Lung (tissue), 12 donors: Measurements from ENCODE around the gene KIF26A. TPM values are rescaled to one million over a fixed set of nuclear protein-coding genes. Genes with fewer than 3 reads are reported as not detected.

Source experiments
- ATAC-seq: fragments of 200-7000 bp; cut with Tn5 transposase; one replicate; pipeline ENCODE4 v1.9.1; 2020; ENCODE audit warnings: moderate number of reproducible peaks; ENCODE audit not compliant: insufficient read depth, low FRiP score
- DNase-seq, 3 donors: peaks; one replicate each; pipeline ENCODE4 v3.0.0-alpha.2; 2013 to 2017
- H3K27ac ChIP-seq, 2 donors: one replicate each; pipeline ENCODE4 v1.5.1; 2013; ENCODE audit warnings: mild to moderate bottlenecking in 2 of 2, moderate library complexity in 2 of 2, control low read depth in 1 of 2, inconsistent platforms in 1 of 2, low read depth in 1 of 2, low read length in 1 of 2
- H3K27me3 ChIP-seq, 3 donors: one replicate each; pipeline ENCODE4 v1.5.1; 2013; ENCODE audit warnings: low read length in 2 of 3; ENCODE audit not compliant: control insufficient read depth in 3 of 3, insufficient read depth in 3 of 3
- H3K36me3 ChIP-seq, 4 donors: one replicate each; pipeline ENCODE4 v1.5.1; 2013; ENCODE audit warnings: low read length in 4 of 4, mild to moderate bottlenecking in 1 of 4, moderate library complexity in 1 of 4; ENCODE audit not compliant: control insufficient read depth in 4 of 4, insufficient read depth in 4 of 4
- H3K4me1 ChIP-seq, 5 donors: one replicate each; pipeline ENCODE4 v1.5.1; 2013; ENCODE audit warnings: low read length in 5 of 5, mild to moderate bottlenecking in 2 of 5, moderate library complexity in 1 of 5; ENCODE audit not compliant: control insufficient read depth in 5 of 5, insufficient read depth in 5 of 5
- H3K4me3 ChIP-seq: one replicate; pipeline ENCODE4 v1.5.1; 2013; ENCODE audit warnings: mild to moderate bottlenecking, control low read depth, moderate library complexity
- H3K9ac ChIP-seq, 2 donors: one replicate each; pipeline ENCODE4 v1.5.1; 2013; ENCODE audit warnings: low read length in 2 of 2, control low read depth in 1 of 2; ENCODE audit not compliant: insufficient read depth in 1 of 2
- H3K9me3 ChIP-seq, 4 donors: one replicate each; pipeline ENCODE4 v1.5.1; 2013; ENCODE audit warnings: low read length in 3 of 4, mild to moderate bottlenecking in 1 of 4, moderate library complexity in 1 of 4; ENCODE audit not compliant: control insufficient read depth in 4 of 4, insufficient read depth in 3 of 4
- WGBS, 2 donors: extraction: QIAGEN DNeasy Blood & Tissue Kit; methylation state at CpG; one replicate each; pipeline ENCODE4 v1.1.7; 2013; 5-methylcytosine and 5-hydroxymethylcytosine counted together
- polyA plus RNA-seq, 2 donors: library from polyadenylated mRNA; stranded (reverse); fragments of 200-250 nt; gene quantifications; one replicate each; pipeline ENCODE4 v1.2.1, GENCODE V29; 2013
- total RNA-seq, 2 donors: library from RNA; depleted of rRNA in 1 of 2; stranded (reverse); fragments of >200 nt in 1 of 2; gene quantifications; one replicate each; pipeline ENCODE4 v1.2.1, GENCODE V29; 2014 to 2021
- TF ChIP-seq, protein P1 (sequence below): IDR thresholded peaks from 2 replicates; pipeline ENCODE4 v1.5.1; 2012; ENCODE audit warnings: mild to moderate bottlenecking; ENCODE audit errors: control extremely low read depth, extremely low read depth
- donor health status: control.
- donor health status: control.
- donor health status: Bipolar disorder and iron deficiency.
- donor health status: healthy.
- donor health status: DM: yes; HTN: yes; CAD: no.

The KIF26A gene
- total and polyA plus RNA-seq, 4 donors, result 2.4 to 11.4 (median 4.5) TPM

DNA sequence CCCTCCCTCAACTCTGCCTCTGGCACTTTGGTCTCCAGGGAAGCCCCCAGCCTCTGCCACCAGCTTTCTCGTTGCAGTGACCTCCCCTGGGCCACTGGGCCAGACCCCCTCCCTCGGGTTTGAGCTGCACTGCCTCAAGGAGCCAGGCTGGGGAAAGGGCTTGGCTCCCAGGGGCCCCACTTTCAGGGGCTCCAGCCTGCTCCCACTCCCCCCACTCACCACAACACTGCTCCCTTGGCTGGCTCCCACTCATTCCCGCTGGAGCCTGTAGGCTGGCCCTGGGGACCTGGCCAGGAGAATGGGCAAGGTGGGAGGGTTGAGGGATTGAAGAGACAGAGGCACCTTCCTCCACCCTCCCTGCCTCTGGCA lies 19.3 kb upstream of the KIF26A start:
- no peak overlapping the region for H3K4me3 ChIP-seq
- H3K9me3 ChIP-seq, result peaks cover 0 to 5% (median 0%) of the 10 kb centered on the region in 4 donors
- ATAC-seq (no peak), DNase-seq (no peak)
- peaks cover 0 to 5% (median 0%) of the 10 kb centered on the region in 5 donors for H3K4me1 ChIP-seq
- TF ChIP-seq, protein P1, sequence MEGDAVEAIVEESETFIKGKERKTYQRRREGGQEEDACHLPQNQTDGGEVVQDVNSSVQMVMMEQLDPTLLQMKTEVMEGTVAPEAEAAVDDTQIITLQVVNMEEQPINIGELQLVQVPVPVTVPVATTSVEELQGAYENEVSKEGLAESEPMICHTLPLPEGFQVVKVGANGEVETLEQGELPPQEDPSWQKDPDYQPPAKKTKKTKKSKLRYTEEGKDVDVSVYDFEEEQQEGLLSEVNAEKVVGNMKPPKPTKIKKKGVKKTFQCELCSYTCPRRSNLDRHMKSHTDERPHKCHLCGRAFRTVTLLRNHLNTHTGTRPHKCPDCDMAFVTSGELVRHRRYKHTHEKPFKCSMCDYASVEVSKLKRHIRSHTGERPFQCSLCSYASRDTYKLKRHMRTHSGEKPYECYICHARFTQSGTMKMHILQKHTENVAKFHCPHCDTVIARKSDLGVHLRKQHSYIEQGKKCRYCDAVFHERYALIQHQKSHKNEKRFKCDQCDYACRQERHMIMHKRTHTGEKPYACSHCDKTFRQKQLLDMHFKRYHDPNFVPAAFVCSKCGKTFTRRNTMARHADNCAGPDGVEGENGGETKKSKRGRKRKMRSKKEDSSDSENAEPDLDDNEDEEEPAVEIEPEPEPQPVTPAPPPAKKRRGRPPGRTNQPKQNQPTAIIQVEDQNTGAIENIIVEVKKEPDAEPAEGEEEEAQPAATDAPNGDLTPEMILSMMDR, result no peak
- H3K9ac ChIP-seq, result no peak overlapping the region
- 80% methylated on average over 3 of the region's 3 CpGs for WGBS, 2 donors
- no peak overlapping the region for H3K27ac ChIP-seq
- H3K27me3 ChIP-seq, result peaks cover 5 to 37% (median 23%) of the 10 kb centered on the region in 3 donors
- no peaks in the 10 kb centered on the region for H3K36me3 ChIP-seq

DNA sequence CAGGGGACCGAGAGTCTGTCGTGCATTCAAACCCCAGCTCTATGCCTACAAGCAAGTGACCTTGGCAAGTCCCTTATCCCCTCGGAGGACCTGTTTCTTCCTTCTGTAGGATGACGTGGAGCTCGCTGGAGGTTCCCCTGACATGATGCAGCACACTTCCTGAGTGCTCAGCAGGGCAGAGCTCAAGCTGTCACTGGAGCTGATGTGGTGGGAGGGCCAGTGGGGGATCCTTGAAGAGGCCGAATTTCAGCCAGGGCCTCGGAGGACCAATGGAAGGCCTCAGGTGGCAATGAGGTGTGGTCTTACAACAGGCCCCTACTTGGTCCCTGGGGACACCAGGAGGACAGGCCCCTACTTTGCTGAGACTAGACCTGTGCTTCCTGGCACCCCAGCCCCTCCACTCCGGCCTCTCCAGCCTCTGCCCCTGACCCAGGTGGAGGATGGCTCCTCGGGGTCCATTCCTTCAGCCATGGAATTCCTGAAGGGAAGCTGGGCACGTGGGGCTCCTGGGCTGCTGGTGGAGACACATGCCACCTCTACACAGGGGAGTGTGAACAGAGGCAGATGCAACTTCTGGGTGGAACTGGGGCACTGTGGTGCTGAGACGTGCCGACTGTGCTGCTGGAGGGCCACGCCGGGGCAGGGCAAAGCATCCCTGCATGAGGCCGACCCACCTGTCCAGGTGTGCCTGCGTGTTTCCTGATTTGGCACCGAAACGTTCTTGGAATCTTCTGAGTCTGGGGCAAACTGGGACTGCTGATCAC lies 18.7 kb upstream of the KIF26A start:
- WGBS, 2 donors, result 72 to 74% methylated on average over 18 of the region's 18 CpGs

DNA sequence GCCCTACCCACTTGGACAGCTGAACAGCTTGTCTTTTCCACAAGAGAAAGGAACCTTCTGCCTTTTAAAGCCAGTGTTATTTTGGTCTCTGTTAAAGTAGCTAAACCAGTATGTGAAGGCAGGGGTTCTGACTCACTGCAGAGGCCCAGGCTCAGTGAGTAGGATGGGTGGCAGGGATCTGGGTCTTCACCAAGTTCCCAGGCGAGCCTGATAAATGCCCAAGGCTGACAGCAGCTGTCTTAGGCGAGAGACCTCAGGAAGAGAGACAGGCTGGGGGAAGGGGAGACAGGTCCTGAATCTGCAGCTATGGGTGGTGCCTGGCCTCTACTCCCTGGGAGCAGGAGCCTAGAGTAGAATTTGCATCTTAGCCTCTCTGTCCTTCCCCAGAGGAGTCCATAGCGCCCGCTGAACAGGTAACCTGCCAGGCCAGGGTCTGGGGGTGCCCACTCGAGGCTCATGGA lies 18.1 kb upstream of the KIF26A start:
- no peak for DNase-seq
- no peak overlapping the region for H3K4me3 ChIP-seq
- H3K36me3 ChIP-seq, result no peaks in the 10 kb centered on the region
- H3K27ac ChIP-seq, result no peak overlapping the region
- ATAC-seq, result no peak
- H3K27me3 ChIP-seq, result peaks cover 5 to 37% (median 22%) of the 10 kb centered on the region in 3 donors
- WGBS, 2 donors, result 83 to 90% methylated on average over 5 of the region's 5 CpGs
- TF ChIP-seq, protein P1, result no peak
- H3K9me3 ChIP-seq, result peaks cover 0 to 5% (median 4%) of the 10 kb centered on the region in 4 donors
- peaks cover 0 to 5% (median 0%) of the 10 kb centered on the region in 5 donors for H3K4me1 ChIP-seq
- H3K9ac ChIP-seq, result no peak overlapping the region

More for the DNA sequence above, 18.7 kb upstream of the KIF26A start:
- H3K4me1 ChIP-seq, result peaks cover 0 to 5% (median 0%) of the 10 kb centered on the region in 5 donors
- no peak overlapping the region for H3K27ac ChIP-seq
- no peak for DNase-seq
- peaks cover 0 to 5% (median 0%) of the 10 kb centered on the region in 4 donors for H3K9me3 ChIP-seq
- ATAC-seq, result no peak
- H3K4me3 ChIP-seq, result no peak overlapping the region
- H3K9ac ChIP-seq, result no peak overlapping the region
- no peaks in the 10 kb centered on the region for H3K36me3 ChIP-seq
- peaks cover 5 to 37% (median 23%) of the 10 kb centered on the region in 3 donors for H3K27me3 ChIP-seq
- TF ChIP-seq, protein P1, result no peak
